CD4-positive, alpha-beta T cell treated with Interleukin-4 for 1 hour (primary cell): ENCODE data around the gene RAI2.
"Not testable (repeated sequence)": the region's sequence is repeated elsewhere in the genome, so short reads cannot be mapped to it uniquely, and the experiment has no call there.

Source experiments
- DNase-seq, 2 donors: peaks; one replicate each; pipeline ENCODE4 v3.0.0-alpha.2; 2020 to 2022

RAI2 gene

DNA sequence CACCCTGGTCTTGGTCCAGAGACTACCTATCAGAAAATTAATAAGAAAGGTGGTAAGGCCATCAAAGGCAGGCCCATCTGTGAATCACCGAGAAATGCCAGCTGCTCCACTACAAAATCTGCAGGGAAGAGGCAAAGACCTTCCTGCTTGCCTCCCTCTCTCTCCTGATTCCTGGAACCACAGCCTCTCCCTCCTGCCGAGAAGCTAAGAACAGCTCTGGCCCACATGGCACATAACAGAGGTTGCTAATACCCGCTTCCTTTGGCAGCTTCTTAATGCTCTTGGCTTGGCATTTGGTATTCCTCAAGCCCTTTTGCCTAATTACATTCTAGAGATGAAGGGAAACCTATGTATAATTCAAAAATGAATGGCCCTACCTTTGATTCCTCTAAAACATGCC lies 32.9 kb downstream of the RAI2 start:
- no peak for DNase-seq

DNA sequence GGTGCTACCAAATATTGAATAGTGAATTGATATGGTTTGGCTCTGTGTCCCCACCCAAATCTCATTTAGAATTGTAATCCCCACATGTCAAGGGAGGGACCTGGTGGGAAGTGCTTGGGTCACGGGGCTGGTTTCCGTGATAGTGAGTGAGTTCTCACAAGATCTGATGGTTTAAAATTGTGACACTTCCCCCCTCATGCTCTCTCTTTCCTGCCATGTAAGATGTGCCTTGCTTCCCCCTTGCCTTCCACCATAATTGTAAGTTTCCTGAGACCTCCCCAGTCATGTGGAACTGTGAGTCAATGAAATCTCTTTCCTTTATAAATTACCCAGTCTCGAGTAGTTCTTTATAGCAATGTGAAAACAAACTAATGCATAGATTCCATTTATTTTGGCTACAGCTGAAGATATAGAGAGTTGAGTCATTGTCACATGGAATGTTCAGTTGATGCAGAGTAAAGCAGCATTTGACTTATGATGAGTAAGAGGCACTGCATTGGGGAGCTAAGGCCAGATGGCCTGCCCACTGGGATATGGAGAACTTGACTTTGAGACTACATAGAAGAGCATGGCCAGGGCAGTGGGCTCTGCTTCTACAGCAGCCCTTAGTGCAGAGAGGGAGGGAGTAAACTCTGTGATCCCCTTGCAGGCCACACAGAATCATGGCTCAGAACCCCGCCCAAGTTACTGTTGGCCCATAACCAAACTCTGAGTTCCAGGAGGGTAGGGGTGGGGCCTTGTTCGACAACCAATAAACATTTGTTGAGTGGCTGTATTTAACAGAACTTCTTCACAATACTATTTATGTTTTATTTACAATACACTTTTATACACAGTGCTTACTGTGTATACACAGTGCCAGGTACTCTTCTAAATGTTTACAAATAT lies 34.2 kb downstream of the RAI2 start:
- no peak for DNase-seq

DNA sequence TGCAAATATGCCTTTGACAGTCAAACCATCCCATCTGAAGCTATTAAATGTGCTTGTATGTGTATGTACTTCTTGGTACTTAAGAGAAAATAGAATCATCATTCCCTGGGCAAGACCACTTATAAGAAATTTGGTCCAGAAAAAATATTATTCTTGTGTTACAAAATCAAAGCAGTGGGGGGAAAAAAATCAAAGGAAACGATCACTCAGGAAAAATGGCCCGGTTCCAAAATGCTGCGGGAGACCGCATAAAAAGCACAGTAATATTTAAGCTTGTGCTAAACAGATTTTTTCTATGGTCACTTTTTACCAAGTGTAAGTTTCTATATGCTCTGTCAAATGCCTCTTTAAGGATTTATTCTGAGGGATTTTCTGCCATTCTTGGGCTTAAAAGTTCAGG lies 36.1 kb downstream of the RAI2 start:
- DNase-seq = no peak

DNA sequence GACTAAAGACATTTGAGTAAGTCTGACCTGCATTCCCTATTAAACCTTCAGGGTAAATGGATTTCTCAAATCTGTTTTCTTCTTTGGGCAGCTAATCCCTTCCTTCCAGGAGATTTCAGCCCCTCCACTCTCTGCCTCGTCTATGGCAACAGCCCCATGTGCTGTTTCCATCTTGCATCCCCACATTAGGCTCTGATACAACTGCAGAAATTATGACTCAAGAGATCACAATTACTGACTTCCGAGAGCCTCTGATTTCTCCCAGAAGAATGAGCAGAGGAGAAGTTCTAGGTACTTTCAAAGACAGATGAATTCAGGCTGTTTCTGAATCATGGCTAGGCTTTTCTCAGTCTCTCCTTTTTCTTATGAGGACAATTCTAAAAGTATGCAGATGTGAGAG lies 38.7 kb downstream of the RAI2 start:
- DNase-seq = no peak

DNA sequence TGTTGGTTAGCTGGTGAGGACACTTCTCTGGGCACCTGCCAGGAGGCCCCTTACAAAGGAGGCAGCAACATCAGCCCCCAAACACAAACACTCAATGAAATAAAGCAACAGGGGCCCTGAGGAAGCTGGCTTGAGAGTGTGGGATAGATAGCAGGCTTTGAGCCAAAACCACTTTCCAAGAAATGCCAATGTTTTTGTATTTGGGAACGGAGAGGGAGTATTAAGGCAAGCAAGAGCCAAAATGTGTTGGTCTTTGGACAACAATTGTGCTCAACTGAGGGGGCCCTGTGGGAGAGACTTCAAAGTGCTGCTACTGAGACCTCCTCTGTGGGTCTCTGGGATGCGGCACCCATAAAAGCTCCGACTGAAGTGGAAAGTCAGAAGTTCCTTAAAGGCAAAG lies 41.0 kb downstream of the RAI2 start:
- no peak for DNase-seq

DNA sequence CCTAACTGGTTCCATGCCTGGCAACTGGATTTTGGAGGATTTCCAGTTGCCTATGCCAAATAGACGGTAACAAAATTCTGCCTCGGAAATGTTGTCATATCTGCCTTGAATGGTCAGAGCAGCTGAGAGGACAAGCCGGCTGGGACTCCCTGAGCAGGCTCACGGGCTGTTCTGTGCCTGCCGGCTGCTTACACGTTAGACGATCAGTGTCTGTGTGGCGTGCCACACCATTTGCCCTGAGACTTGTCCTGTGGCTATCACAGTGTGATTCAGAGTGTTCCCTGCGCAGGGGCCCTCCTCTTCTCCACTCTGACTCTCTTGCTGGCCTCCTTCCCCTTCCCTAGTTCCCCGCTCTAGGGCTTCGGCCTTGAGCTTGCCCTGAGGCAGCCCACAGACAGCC lies 42.4 kb downstream of the RAI2 start:
- no peak for DNase-seq

DNA sequence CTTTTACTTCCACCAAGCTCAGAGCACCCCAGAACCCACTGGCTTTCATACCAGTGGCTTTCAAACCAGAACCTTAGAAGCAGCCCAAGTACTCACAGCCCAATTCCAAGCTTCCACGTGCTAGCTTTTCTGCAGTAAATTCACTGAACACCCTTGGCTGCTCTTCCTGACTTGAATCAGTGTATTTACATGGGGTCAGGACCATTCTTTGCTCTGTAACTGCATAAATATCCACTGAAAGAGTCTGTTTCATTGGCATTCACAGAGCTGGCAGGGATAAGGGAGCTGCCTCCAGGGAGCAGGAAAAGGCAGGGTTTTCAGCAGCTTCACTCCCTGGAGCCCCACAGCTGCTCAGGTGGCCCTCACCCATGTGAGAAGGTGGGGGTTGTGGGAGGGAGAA lies 43.8 kb downstream of the RAI2 start:
- DNase-seq = no peak

DNA sequence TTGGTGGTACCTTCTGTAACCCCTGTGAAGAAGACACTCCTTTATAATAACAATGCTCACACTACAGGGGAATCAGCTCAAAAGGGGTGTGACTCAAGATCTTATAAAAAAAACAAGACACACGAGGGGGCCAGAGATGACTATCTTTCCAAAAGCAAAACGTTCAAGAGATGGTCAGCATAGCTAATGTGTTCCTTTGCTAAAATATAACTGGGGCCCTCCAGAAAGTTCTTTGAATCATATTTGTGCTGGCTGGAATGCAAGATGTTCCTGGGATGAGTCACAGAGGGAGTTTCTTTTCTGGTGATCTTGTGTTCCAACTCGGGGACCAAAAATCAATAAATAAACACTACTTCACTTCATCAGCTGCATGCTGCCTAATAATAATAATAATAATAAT lies 46.5 kb downstream of the RAI2 start:
- DNase-seq = no peak

DNA sequence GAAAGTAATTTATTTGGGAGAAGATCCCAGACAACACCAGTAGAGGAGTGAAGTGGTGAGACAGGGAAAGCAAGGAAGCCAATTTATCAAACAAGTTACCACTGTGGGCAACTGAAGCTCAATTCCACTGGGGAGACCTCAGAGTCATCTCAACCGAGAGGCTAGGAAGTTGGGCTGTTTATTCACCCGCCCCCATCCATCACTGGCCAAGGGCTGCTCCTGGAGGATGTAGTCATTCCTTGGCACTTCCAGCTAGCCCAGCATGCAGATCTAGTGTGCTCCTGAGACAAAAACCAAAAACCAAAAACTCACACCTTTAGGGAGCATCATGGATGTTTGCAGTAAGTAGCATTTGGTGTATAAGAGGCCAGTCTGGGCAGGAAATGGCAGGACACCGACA lies 47.0 kb downstream of the RAI2 start:
- DNase-seq = no peak

DNA sequence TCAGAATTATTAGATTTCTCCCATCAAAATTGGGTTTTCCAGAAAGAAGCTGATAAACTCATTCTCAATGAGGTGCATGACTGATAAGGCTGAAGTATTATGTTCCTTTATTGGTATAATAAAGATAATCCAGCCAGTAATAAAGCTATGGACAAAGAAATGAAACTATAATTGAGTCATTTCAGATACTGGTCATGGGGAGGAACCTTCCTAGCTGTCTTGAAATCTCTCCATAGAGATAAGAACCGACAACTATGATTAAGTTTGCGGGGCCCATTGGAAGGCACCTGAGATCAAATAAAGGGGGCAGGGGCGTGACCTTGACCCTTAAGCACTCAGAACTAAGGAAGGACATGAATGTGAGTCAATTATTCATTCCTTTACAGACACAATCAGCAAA lies 47.8 kb downstream of the RAI2 start:
- DNase-seq = no peak

DNA sequence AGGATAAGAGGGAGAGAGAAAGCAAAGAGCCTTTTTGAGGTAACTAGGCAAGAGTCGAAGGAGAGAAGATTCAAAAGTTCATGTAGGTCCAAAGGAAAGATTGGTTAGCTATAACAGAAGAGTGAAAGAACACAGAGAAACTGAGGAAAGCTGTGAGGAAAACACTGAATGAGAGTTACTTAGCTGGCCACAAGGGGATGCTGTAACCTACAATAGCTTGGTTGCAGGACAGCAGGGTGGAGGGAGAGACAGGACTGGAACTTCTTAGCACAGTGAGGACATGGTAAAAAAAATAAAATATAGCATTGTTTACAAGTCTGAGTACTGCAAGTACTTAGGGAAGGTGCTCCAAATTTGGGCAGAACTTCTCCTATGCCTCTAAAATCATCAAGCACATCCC lies 48.3 kb downstream of the RAI2 start:
- no peak for DNase-seq

DNA sequence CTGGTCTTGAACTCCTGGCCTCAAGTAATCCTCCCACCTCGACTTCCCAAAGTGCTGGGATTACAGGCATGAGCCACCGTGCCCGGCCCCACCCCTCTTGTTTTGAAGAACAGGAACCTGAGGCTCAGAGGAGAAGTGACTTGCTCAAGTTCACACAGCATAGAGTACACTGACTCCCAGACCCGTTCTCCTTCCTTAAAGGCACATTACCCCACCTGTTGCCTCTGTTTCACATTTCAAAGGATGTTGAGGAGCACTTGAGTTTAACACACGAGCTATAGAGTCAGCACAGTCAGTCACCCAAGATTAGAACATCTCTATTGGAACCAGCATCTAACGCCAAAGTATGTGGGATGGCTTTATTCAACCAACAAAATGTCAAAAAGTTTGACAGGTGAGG lies 51.1 kb downstream of the RAI2 start:
- no peak for DNase-seq

DNA sequence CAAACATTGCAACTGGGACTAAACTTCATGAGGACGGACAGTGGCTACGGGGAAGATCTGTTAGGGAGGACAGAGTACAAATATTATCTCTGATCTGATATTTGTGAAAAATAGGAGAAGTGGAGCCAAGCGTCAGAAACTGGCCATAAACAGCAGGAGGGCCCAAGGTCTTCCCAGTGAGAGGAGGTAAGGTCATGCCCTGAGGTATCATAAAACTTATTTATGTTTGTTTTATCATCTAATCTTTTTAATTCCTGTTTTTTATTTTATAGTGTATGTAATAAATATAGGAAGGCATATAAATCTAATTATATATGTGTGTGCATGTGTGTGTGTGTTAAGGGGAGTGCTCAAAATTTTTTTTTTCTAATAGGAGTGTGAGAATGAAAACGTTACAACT lies 51.8 kb downstream of the RAI2 start:
- no peak for DNase-seq

DNA sequence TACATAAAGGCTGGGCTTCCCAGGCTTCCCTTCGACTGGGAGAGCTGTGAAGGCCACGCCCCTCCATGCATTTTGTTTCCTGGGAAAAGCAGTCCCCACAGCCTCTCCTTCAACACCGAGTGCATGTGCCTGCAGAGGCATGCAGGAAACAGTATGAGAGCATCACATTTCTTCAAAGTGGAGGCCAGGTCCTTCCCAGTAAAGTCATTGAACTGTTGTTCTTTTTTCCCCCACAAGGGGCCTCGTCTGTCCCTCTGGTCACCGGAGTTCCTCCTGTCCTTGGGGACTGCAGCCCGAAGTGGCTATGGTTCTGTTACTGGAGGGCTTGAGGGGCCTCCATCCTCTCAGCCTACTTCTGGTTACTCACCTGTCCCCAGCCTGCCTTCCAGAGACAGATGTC lies 56.0 kb downstream of the RAI2 start:
- no peak for DNase-seq

DNA sequence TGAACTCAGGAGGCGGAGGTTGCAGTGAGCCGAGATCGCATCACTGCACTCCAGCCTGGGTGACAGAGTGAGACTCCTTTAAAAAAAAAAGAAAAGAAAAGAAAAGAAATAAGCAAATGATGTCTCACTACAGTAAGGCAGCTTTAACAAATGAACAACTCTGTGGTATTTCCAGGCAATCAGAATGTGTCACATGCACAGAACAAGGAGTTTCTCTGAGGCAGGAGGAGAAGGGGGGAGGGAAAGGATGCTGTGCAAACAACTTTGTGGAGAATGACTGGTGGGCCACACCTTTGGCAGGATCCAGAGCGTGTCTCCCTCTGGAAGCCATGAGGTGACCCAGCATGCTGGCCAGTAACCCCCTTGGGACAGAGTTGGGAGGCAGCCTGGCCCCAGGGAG lies 57.6 kb downstream of the RAI2 start:
- DNase-seq = no peak

DNA sequence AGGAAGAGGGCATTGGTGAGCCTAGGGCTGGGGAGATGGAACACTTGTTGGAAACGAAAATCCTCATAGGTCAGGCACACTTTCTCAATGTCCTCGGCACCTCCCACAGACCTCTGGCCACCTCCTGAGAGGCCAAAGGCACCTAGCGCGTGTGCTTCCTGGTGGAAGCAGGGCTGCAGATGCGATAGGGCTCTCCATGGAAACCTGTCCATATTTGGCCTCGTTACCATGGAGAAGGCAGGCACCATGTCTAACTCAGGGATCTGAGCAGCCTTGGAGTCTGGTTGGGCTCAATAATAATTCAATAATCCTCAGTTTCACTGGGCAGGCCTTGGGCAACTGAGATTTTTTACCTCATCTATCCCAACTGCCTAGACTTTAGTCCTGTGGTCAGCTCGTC lies 58.3 kb downstream of the RAI2 start:
- DNase-seq = no peak

DNA sequence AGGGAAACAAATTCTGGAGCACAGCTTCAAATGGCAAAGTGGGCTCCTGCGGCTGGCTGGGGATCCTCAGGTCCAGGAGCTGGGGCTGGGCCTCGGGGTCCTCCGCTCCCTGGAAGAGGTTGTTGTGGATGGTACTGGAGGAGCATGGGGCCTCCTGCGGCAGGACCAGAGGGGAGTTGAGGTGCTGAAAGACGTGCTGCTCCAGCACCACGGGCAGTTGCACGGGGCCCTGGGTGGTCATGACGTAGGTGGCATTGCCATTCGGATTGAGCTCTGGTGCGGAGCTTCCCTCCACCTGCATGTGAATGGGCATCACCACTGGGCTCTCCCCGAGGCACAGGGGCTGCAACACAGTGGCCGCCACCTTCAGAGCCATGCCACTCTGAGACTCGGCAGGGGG lies 59.7 kb downstream of the RAI2 start:
- no peak for DNase-seq

DNA sequence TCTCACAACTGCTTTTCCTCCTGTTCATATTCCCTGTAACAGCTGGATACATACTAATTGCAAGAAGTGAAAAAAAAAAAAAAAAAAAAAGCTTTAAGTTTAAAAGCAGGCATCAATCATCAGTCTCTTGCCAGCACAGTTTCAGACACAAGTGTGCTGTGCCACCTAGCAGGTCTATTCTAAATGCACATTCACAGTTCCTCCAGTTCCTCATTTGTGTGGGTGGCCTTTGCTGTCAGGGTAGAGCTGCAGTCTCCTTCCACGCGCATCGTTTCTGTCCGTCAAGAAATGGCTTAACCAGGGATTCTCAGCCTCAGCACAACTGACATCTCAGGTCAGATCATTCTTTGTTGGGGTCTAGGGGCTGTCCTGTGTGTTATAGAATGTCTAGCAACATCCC lies 62.2 kb downstream of the RAI2 start:
- no peak for DNase-seq

DNA sequence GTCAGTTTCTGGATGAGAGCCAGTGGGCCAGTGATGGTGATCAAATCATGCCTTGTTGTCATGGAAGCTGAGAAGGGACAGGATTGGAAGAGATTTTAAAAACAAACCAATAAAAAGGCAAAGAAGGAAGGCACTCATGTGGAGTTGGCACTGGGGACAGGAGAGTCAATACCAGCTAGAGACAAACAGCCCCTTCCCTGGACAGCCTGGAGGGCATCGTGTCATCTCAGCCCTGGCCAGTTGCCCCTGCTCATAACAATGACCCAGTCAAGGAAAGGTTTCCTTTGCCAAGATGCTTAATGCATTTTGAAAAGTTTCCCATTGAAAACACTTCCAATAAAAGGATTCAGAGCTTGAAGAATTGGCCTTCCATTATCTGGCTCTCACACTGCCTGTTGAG lies 68.3 kb downstream of the RAI2 start:
- no peak for DNase-seq

DNA sequence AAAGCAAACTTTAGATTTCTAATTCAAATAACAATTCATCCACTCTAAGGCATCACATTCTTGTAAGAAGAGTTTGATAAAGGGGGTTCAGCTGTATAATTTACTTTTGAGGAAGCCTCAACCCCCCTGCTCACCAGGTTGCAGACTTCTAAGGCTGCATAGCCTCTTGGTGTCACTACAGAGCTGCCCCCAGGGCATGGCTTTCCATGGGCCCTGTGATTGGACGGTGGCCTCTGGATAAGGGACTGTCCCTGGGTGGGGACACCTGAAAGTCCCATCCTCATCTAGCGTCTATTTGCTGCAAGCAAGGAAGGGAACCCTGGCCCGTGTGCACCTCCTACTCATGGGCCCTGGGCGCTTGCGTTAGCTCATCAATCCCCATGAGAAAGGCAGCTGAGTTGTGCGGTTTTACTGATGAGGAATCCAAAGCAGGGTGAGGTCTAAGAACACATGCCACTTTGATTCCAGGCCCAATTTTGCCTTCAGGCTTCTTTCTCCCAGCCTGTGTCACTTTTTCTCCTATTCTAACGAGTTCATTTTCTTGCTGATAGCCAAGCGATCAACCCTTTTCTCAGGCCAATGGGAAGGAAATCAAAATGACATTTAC lies 72.0 kb downstream of the RAI2 start:
- DNase-seq = no peak

DNA sequence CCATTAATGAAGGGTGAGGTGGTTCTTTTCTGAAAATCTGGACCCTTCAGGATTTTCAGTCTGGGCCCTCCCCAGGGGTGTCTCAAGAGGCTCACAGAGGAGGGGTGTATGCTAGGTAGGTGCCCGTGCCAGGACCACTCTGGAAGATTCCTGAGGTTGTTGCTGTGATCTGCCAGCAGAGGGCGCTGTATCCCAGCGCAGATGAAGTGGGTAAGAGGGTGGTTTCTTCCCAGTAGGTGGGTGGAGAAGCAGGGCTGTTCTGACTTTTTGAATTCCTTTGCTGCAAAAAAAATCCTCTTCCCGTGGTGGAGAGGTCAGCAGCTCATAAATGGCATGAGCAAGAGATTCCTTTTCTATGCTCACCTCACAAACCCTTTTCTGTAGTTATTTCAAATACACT lies 72.7 kb downstream of the RAI2 start:
- DNase-seq = peak; percentile 24 to 36

DNA sequence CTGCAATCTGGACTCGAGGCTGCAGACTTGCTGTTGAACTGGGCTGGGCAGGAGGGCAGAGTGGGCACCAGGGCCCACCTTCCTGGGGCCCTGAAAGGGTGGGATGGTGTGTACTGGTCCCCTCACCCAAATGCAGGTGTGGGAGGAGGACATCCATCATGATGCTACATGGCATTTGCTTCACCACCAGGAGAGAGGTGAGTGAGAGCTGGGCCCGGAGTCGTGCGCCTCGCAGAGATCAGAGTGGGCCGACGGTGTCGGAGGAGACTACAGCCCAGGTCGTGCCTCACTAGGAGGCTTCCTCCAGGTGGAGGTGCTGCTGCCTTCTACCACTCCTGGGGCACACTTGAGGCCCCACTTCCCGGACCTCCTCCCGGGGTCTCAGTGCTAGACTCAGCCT lies 73.5 kb downstream of the RAI2 start:
- DNase-seq = no peak

DNA sequence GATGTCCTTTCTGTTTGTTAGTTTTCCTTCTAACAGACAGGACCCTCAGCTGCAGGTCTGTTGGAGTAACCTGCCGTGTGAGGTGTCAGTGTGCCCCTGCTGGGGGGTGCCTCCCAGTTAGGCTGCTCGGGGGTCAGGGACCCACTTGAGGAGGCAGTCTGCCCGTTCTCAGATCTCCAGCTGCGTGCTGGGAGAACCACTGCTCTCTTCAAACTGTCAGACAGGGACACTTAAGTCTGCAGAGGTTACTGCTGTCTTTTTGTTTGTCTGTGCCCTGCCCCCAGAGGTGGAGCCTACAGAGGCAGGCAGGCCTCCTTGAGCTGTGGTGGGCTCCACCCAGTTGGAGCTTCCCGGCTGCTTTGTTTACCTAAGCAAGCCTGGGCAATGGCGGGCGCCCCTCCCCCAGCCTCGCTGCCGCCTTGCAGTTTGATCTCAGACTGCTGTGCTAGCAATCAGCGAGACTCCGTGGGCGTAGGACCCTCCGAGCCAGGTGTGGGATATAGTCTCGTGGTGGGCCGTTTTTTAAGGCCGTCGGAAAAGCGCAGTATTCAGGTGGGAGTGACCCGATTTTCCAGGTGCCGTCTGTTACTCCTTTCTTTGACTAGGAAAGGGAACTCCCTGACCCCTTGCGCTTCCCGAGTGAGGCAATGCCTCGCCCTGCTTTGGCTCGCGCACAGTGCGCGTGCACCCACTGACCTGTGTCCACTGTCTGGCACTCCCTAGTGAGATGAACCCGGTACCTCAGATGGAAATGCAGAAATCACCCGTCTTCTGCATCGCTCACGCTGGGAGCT lies 74.3 kb downstream of the RAI2 start:
- DNase-seq = not testable (repeated sequence)

DNA sequence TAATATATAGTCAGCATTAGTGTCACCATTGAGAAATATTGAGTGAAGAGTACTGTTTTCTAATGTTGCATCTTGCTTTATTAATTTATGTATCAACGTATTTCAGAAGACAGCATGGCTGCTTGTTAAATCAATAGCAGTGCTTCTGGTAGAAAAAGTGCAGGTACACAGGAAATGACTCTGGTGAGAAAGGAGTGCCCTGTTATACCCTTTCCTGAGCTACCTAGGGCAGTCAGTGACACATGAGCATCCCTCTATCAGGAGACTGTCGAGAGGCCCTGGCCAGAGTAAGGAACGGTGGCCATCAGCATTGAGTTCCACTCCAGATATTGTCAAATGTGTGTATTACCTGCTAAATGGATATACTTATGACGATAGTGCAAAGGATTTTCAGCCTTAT lies 81.7 kb downstream of the RAI2 start:
- DNase-seq = no peak
